ENCODE results near the gene MUL1. TPM values are rescaled to one million over a fixed set of nuclear protein-coding genes. Genes with fewer than 3 reads are reported as not detected.

The MUL1 gene
- total RNA-seq, 4 donors from 2014 or later = 24.5 to 71.3 (median 42.7) TPM

GRCh38 chr1:20538760-20539551, 31.0 kb upstream of the MUL1 start:
- no peaks in the 10 kb centered on the region for H3K9me3 ChIP-seq

GRCh38 chr1:20538227-20538626, 30.3 kb upstream of the MUL1 start:
- H3K9me3 ChIP-seq = no peaks in the 10 kb centered on the region
- H3K4me1 ChIP-seq = no peaks in the 10 kb centered on the region
- TF ChIP-seq CTCF (IDR thresholded peaks at IDR 0.05) = no peak
- TF ChIP-seq POLR2AphosphoS5 (IDR thresholded peaks at IDR 0.05) = no peak
- no peak for TF ChIP-seq POLR2A (IDR thresholded peaks at IDR 0.05; ENCODE audit: low read depth)
- TF ChIP-seq EP300 (IDR thresholded peaks at IDR 0.05) = no peak
- H3K4me3 ChIP-seq = no peak overlapping the region
- H3K36me3 ChIP-seq = no peaks in the 10 kb centered on the region
- no peak overlapping the region for H3K27ac ChIP-seq (replicated peaks in 1 of 4)
- DNase-seq (ENCODE audit: extremely low spot score) = no peak
- peaks cover 0 to 51% (median 0%) of the 10 kb centered on the region in 4 donors for H3K27me3 ChIP-seq
- 44% methylated on average over 2 of the region's 2 CpGs for WGBS
- intact Hi-C loops (cut with DNase I) = no loop called here

More at GRCh38 chr1:20538760-20539551, 31.0 kb upstream of the MUL1 start:
- Histone ChIP-seq H3K4me3 (no peak overlapping the region), H3K27ac (replicated peaks in 1 of 4) (no peak overlapping the region), H3K27me3 (peaks cover 0 to 50% (median 0%) of the 10 kb centered on the region in 4 donors), H3K4me1 (no peaks in the 10 kb centered on the region), H3K36me3 (no peaks in the 10 kb centered on the region)
- TF ChIP-seq EP300 (IDR thresholded peaks at IDR 0.05) (no peak), POLR2AphosphoS5 (IDR thresholded peaks at IDR 0.05) (no peak), CTCF (IDR thresholded peaks at IDR 0.05) (no peak), POLR2A (IDR thresholded peaks at IDR 0.05; ENCODE audit: low read depth) (no peak)
- no peak for DNase-seq (ENCODE audit: extremely low spot score)
- intact Hi-C loops (cut with DNase I) = no loop called here
- 80% methylated on average over 3 of the region's 3 CpGs for WGBS

GRCh38 chr1:20534659-20535417, 26.9 kb upstream of the MUL1 start:
- WGBS = 66% methylated on average over 12 of the region's 12 CpGs
- TF ChIP-seq POLR2AphosphoS5 (IDR thresholded peaks at IDR 0.05) (no peak), EP300 (IDR thresholded peaks at IDR 0.05) (no peak), CTCF (IDR thresholded peaks at IDR 0.05) (no peak), POLR2A (IDR thresholded peaks at IDR 0.05; ENCODE audit: low read depth) (no peak)
- Histone ChIP-seq H3K4me3 (no peak overlapping the region), H3K9me3 (no peaks in the 10 kb centered on the region), H3K27ac (replicated peaks in 1 of 4) (no peak overlapping the region), H3K27me3 (peaks cover 0 to 52% (median 0%) of the 10 kb centered on the region in 4 donors), H3K36me3 (no peaks in the 10 kb centered on the region), H3K4me1 (no peaks in the 10 kb centered on the region)
- intact Hi-C loops (cut with DNase I) = no loop called here
- no peak for DNase-seq (ENCODE audit: extremely low spot score)

- WGBS = 72% methylated on average over 4 of the region's 4 CpGs
- peaks cover 0 to 64% (median 0%) of the 10 kb centered on the region in 4 donors for H3K27me3 ChIP-seq
- intact Hi-C loops (cut with DNase I) = no loop called here
- H3K4me3 ChIP-seq = no peak overlapping the region
- H3K36me3 ChIP-seq = no peaks in the 10 kb centered on the region
- TF ChIP-seq POLR2A (IDR thresholded peaks at IDR 0.05; ENCODE audit: low read depth) (no peak), CTCF (IDR thresholded peaks at IDR 0.05) (no peak), POLR2AphosphoS5 (IDR thresholded peaks at IDR 0.05) (no peak), EP300 (IDR thresholded peaks at IDR 0.05) (no peak)
- no peak overlapping the region for H3K27ac ChIP-seq (replicated peaks in 1 of 4)
- H3K9me3 ChIP-seq = no peaks in the 10 kb centered on the region
- DNase-seq (ENCODE audit: extremely low spot score) = no peak
- H3K4me1 ChIP-seq = no peaks in the 10 kb centered on the region
These were observed 25.7 kb upstream of the MUL1 start for GRCh38 chr1:20533635-20534034.
